Progenitor cell of endocrine pancreas (in vitro differentiated cells): ENCODE results near the gene ABCB11. TPM values are rescaled to one million over a fixed set of nuclear protein-coding genes. Genes with fewer than 3 reads are reported as not detected.

ENCODE experiments used
- DNase-seq: peaks from one replicate; pipeline ENCODE4 v3.0.0; 2021; ENCODE audit warnings: low spot score; ENCODE audit not compliant: unreplicated experiment
- H3K27ac Mint-ChIP-seq: 2 replicates; pipeline ENCODE4 v1.8.0; 2021; ENCODE audit warnings: mild to moderate bottlenecking, moderate library complexity, mixed read lengths
- H3K27me3 Mint-ChIP-seq: 2 replicates; pipeline ENCODE4 v1.8.0; 2021; ENCODE audit warnings: mixed read lengths
- H3K36me3 Mint-ChIP-seq: 2 replicates; pipeline ENCODE4 v1.8.0; 2022; ENCODE audit warnings: mixed read lengths; ENCODE audit not compliant: insufficient read depth
- H3K4me1 Mint-ChIP-seq: 2 replicates; pipeline ENCODE4 v1.8.0; 2021; ENCODE audit warnings: low read depth, mixed read lengths
- H3K4me3 Mint-ChIP-seq: 2 replicates; pipeline ENCODE4 v1.8.0; 2021; ENCODE audit warnings: low read depth, mild to moderate bottlenecking, moderate library complexity, mixed read lengths
- H3K9me3 Mint-ChIP-seq: 2 replicates; pipeline ENCODE4 v1.8.0; 2021; ENCODE audit warnings: low read depth, mixed read lengths
- total RNA-seq: library from RNA; stranded (reverse); gene quantifications from 2 replicates; pipeline ENCODE4 v1.2.1, GENCODE V29; 2021
- TF ChIP-seq, protein P1 (sequence below): fragments of 200-600 bp; sonication (generic); IDR thresholded peaks from one replicate; pipeline ENCODE4 v1.5.0; 2021; ENCODE audit warnings: antibody characterized with exemption, mild to moderate bottlenecking; ENCODE audit not compliant: unreplicated experiment

ABCB11 gene
- total RNA-seq, 1 donor from 2014 or later = 0.24 TPM

DNA sequence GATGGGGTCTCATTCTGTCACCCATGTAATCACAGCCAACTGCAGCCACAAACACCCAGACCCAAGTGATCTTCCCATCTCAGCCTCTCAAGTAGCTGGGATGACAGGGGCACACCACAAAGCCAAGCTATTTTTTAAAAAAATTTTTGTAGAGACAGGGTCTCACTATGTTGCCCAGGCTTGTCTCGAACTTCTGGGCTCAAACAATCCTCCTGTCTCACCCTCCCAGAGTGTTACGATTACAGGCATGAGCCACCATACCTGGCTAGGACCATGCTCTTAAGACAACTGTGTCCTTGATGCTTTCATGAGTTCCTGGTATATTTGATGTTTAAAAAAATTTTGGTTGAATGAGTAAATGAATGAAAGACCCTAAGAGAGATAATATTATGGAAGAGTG is 19.4 kb downstream of the ABCB11 start:
- Mint-ChIP-seq H3K36me3 (no peaks in the 10 kb centered on the region), H3K27me3 (peaks cover 26% of the 10 kb centered on the region), H3K9me3 (no peaks in the 10 kb centered on the region), H3K27ac (no peak overlapping the region), H3K4me1 (peaks cover 28% of the 10 kb centered on the region), H3K4me3 (no peak overlapping the region)
- no peak for DNase-seq
- TF ChIP-seq, protein P1, sequence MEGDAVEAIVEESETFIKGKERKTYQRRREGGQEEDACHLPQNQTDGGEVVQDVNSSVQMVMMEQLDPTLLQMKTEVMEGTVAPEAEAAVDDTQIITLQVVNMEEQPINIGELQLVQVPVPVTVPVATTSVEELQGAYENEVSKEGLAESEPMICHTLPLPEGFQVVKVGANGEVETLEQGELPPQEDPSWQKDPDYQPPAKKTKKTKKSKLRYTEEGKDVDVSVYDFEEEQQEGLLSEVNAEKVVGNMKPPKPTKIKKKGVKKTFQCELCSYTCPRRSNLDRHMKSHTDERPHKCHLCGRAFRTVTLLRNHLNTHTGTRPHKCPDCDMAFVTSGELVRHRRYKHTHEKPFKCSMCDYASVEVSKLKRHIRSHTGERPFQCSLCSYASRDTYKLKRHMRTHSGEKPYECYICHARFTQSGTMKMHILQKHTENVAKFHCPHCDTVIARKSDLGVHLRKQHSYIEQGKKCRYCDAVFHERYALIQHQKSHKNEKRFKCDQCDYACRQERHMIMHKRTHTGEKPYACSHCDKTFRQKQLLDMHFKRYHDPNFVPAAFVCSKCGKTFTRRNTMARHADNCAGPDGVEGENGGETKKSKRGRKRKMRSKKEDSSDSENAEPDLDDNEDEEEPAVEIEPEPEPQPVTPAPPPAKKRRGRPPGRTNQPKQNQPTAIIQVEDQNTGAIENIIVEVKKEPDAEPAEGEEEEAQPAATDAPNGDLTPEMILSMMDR = no peak

DNA sequence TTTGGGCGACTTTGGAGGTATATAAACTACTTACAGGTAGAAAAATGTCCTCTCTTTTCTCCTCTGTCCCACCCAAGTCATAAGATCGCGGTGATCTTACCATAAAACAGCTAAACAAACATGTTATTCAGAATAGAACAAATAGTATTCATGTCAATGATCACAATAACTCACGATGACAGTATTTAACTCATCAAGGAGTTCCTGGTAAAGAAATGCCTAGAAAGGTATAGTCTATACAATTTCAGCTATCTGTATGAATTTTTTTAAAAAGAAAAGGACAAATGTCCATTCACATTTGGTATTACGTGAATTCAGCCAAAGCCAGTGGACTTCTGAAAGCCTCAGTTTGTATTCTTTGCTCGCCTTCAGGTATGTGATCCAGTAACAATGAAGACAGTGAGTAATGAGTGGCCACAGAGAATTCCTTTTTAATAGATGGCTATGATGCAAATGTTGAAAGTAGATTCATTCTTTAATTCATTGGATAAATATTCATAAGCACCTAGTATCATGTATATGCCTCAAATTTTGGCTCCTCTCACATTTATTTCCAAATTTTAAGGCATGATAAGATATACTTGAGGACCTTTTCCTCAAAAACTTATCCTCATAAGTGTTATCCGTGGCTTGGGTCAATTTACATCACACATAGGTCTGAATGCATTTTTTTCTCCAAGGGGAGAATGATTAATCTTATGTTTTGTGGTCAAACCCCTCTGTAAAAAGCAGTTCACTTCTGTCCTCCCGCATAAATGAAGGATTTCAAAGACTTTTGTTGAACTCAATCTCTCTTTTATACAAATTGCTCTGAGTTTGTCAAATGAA is 20.3 kb downstream of the ABCB11 start:
- Mint-ChIP-seq H3K36me3 (no peaks in the 10 kb centered on the region), H3K27ac (no peak overlapping the region), H3K4me3 (no peak overlapping the region), H3K27me3 (peaks cover 21% of the 10 kb centered on the region), H3K9me3 (no peaks in the 10 kb centered on the region), H3K4me1 (peaks cover 27% of the 10 kb centered on the region)
- no peak for DNase-seq
- TF ChIP-seq, protein P1 = no peak

DNA sequence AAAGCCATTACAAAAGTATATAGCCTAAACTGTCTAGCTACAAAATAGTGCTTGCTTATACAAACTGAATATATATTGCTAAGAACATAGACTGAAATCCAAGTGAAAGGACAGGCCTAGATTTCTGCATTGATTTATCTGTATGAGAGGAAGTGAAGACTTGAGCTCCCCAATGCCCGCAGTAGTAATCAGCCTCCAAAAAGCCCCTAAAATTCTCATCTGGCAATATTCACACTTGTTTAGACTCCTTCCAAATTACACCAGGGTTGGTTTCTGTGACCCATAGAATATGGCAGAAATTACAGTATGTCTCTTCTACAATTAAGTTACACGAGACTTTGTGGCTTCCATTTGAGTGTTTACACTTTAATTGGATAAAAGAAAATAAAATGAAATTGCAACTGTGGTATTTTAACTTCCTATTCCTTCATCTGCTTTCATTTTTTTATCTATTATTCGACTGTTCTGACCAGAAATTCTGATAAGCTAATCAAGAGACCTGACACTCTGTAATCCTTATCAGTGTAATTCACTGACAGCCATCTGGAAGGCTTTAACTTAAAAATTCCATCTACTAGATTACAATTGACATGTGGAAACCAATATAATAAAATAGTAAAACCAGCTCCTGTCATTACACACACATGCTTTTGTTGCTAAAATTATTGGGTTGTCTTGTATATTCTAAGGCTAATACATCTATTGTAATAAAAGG is 21.1 kb downstream of the ABCB11 start:
- no peak overlapping the region for H3K4me3 Mint-ChIP-seq

DNA sequence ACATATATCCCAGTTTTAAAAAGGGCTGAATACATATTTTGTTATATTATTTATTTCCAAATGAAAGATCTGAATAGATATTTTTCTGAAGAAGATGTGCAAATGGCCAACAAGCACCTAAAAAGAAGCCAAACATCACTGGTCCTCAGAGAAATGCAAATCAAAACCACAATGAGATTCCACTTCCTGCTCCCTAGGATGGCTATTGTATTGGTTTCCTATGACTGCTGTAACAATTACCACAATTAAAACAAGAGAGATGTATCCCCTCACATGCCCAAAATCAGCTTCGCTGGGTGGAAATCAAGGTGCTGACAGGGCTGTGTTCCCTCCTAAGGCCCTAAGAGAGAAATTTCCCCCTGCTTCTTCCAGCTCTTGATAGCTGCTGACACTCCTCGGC is 23.2 kb downstream of the ABCB11 start:
- DNase-seq = no peak
- H3K9me3 Mint-ChIP-seq = no peaks in the 10 kb centered on the region
- no peak overlapping the region for H3K27ac Mint-ChIP-seq
- TF ChIP-seq, protein P1 = no peak
- peaks cover 22% of the 10 kb centered on the region for H3K4me1 Mint-ChIP-seq
- no peak overlapping the region for H3K4me3 Mint-ChIP-seq
- no peaks in the 10 kb centered on the region for H3K36me3 Mint-ChIP-seq
- peaks cover 3% of the 10 kb centered on the region for H3K27me3 Mint-ChIP-seq

More for the DNA sequence above, 21.1 kb downstream of the ABCB11 start:
- TF ChIP-seq, protein P1 = no peak
- H3K9me3 Mint-ChIP-seq = no peaks in the 10 kb centered on the region
- peaks cover 12% of the 10 kb centered on the region for H3K27me3 Mint-ChIP-seq
- no peak for DNase-seq
- H3K36me3 Mint-ChIP-seq = no peaks in the 10 kb centered on the region
- H3K27ac Mint-ChIP-seq = no peak overlapping the region
- H3K4me1 Mint-ChIP-seq = peaks cover 26% of the 10 kb centered on the region

DNA sequence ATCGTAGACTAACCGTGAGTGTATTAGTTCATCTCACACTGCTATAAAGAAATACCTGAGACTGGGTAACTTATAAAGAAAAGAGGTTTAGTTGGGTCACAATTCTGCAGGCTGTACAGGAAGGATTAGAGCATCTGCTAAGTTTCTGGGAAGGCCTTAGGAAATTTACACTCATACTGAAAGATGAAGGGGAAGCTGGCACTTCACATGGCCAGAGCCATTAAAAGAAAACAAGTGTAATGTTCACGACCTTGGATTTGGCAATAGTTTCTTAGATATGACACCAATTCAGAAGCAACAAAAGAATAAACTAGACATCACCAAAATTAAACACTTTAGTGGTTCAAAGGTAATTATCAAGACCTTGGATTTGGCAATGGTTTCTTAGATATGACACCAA is 23.8 kb downstream of the ABCB11 start:
- H3K27me3 Mint-ChIP-seq = peaks cover 3% of the 10 kb centered on the region
- no peak overlapping the region for H3K4me3 Mint-ChIP-seq

More for the DNA sequence above, 23.8 kb downstream of the ABCB11 start:
- Mint-ChIP-seq H3K27ac (no peak overlapping the region), H3K4me1 (peaks cover 20% of the 10 kb centered on the region), H3K9me3 (peaks cover 3% of the 10 kb centered on the region), H3K36me3 (no peaks in the 10 kb centered on the region)
- TF ChIP-seq, protein P1 = no peak
- no peak for DNase-seq
